ENCODE measurements around the gene KRTAP9-3. TPM values are rescaled to one million over a fixed set of nuclear protein-coding genes. Genes with fewer than 3 reads are reported as not detected.
"Not testable (repeated sequence)": the region's sequence is repeated elsewhere in the genome, so short reads cannot be mapped to it uniquely, and the experiment has no call there.

Gene KRTAP9-3, protein sequence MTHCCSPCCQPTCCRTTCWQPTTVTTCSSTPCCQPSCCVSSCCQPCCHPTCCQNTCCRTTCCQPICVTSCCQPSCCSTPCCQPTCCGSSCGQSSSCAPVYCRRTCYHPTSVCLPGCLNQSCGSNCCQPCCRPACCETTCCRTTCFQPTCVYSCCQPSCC
- total RNA-seq (2014; rRNA removed; shearing (Covaris generic)): not detected in 2 replicates

DNA sequence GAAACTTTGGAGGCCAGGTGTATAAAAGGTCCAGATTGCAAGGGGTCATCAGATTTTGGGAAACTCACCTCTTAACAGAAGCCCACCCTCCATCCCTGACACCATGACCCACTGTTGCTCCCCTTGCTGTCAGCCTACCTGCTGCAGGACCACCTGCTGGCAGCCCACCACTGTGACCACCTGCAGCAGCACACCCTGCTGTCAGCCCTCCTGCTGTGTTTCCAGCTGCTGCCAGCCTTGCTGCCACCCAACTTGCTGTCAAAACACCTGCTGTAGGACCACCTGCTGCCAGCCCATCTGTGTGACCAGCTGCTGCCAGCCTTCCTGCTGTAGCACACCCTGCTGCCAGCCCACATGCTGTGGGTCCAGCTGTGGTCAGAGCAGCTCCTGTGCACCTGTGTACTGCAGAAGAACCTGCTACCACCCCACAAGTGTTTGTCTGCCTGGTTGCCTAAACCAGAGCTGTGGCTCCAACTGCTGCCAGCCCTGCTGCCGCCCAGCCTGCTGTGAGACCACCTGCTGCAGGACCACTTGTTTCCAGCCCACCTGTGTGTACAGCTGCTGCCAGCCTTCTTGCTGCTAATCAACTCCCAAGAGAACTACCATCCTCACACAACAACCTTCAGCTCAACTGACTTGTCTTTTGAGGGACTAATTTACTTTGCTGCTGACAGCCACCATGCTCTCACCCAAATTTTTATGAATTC, at the start of gene KRTAP9-3:
TSS of gene KRTAP9-3 (plus strand) at position 51 of the 707 bp plus-strand sequence. CDS start at position 104, 53 bp downstream.
- H3K27me3 ChIP-seq (ENCODE audit: control insufficient read depth, insufficient read depth, low read length); H3K4me3 ChIP-seq (ENCODE audit: insufficient read depth, low read depth, low read length); H3K36me3 ChIP-seq (replicated peaks; ENCODE audit: control insufficient read depth, insufficient read depth, low read length); DNase-seq: not testable (repeated sequence)

DNA sequence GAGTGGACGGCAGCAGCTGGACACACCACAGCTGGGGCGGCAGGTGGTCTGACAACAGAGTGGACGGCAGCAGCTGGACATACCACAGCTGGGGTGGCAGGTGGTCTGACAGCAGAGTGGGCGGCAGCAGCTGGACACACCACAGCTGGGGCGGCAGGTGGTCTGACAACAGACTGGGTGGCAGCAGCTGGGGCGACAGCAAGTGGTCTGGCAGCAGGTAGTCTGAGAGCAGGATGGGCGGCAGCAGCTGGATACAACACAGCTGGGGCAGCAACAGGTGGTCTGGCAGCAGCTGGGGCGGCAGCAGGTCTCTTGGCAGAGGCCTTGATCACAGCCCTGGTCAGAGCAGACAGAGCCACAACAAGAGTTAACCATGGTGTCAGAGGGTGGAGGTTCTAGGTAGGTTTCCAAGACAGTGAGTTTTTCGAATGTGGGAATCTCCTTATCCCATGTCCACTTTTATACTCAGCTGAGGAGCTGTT, 47.7 kb upstream of the KRTAP9-3 start, which contains the start of gene KRTAP4-1:
TSS of gene KRTAP4-1 (minus strand) at position 432 of the 482 bp plus-strand sequence. CDS start at position 375, 57 bp downstream.
- Histone ChIP-seq H3K36me3 (replicated peaks; ENCODE audit: control insufficient read depth, insufficient read depth, low read length) (no peaks in the 10 kb centered on the region), H3K27me3 (ENCODE audit: control insufficient read depth, insufficient read depth, low read length) (no peaks in the 10 kb centered on the region), H3K4me3 (ENCODE audit: insufficient read depth, low read depth, low read length) (no peak within 1 kb of the TSS)
- DNase-seq: no peak

DNA sequence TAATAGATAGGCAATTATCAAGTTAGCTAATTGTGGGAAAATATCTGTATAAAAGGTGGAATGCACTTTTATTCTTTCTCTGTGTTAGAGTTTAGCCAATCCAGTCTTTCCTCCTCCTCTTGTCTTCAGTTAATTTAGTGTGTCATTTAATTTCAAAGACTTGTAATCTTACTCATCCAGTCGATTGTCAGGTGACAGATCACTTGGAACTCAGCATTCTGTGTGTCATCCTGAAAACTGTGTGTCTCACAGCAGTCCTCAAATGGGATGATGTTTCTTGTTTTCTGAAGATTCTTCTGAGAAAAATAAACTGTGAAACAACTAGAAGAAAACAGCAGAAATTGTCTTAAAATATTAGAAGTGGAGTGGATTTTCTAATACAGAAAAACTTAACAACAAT, 47.2 kb upstream of the KRTAP9-3 start:
- Histone ChIP-seq H3K27me3 (ENCODE audit: control insufficient read depth, insufficient read depth, low read length) (no peaks in the 10 kb centered on the region), H3K36me3 (replicated peaks; ENCODE audit: control insufficient read depth, insufficient read depth, low read length) (no peaks in the 10 kb centered on the region), H3K4me3 (ENCODE audit: insufficient read depth, low read depth, low read length) (no peak overlapping the region)
- DNase-seq: no peak

DNA sequence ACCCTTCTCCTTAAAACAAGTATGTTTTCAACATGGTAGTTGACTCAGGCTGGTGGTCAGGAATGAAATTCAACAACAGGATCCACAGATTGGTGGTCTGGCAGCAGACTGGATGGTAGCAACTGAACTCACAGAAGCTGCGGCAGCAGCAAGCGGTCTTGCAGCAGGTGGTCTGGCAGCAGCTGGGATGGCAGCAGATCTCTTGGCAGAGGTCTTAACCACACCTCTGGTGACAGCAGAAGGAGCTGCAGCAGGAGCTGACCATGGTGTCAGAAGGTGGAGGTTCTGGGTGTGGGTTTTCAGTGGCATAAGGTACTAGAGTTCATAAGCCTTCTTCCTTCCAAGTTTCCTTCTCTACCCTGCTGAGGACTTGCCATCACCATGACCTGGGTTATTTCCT, 45.4 kb upstream of the KRTAP9-3 start:
- H3K27me3 ChIP-seq (ENCODE audit: control insufficient read depth, insufficient read depth, low read length): no peaks in the 10 kb centered on the region
- no peak overlapping the region for H3K4me3 ChIP-seq (ENCODE audit: insufficient read depth, low read depth, low read length)
- H3K36me3 ChIP-seq (replicated peaks; ENCODE audit: control insufficient read depth, insufficient read depth, low read length): no peaks in the 10 kb centered on the region
- no peak for DNase-seq

DNA sequence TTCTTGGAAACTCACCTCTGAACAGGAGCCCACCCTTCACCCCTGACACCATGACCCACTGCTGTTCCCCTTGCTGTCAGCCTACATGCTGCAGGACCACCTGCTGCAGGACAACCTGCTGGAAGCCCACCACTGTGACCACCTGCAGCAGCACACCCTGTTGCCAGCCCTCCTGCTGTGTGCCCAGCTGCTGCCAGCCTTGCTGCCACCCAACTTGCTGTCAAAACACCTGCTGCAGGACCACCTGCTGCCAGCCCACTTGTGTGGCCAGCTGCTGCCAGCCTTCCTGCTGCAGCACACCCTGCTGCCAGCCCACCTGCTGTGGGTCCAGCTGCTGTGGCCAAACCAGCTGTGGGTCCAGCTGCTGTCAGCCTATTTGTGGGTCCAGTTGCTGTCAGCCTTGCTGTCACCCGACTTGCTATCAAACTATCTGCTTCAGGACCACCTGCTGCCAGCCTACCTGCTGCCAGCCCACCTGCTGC, 42.4 kb upstream of the KRTAP9-3 start, which contains the start of gene KRTAP9-1:
TSS of gene KRTAP9-1 (plus strand) at position 51 of the 482 bp plus-strand sequence. CDS start at position 51, 0 bp downstream.
- H3K27me3 ChIP-seq (ENCODE audit: control insufficient read depth, insufficient read depth, low read length); H3K36me3 ChIP-seq (replicated peaks; ENCODE audit: control insufficient read depth, insufficient read depth, low read length); H3K4me3 ChIP-seq (ENCODE audit: insufficient read depth, low read depth, low read length); DNase-seq: not testable (repeated sequence)

DNA sequence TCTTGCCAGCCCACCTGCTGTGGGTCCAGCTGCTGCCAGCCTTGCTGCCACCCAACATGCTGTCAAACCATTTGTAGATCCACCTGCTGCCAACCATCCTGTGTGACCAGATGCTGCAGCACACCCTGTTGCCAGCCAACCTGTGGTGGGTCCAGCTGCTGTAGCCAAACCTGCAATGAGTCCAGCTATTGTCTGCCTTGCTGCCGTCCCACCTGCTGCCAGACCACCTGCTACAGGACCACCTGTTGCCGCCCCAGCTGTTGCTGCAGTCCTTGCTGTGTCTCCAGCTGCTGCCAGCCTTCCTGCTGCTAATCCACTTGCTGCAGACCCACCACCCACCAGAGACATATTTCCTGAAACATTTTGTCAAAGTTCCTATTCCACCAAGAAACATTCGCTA, 41.9 kb upstream of the KRTAP9-3 start:
- Histone ChIP-seq H3K4me3 (ENCODE audit: insufficient read depth, low read depth, low read length) (no peak overlapping the region), H3K27me3 (ENCODE audit: control insufficient read depth, insufficient read depth, low read length) (no peaks in the 10 kb centered on the region), H3K36me3 (replicated peaks; ENCODE audit: control insufficient read depth, insufficient read depth, low read length) (no peaks in the 10 kb centered on the region)
- DNase-seq: no peak

DNA sequence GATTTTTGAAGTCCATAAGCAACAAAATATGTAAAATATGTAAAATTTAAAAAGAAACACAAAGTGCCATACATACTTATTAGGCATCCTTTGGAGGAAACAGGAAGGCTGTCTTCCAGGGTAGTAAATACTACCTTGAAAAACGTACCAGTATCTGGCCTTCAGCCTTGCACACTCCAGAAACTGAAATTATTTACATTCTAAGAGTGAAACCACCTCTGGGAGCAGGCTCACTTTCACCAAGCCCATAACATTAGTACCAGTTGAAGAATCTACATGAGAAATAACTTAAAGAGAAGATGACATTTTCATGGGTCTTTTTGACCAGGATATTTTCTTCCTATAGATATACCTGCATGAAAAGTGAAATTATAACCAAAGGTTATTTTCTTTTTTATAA, 36.2 kb upstream of the KRTAP9-3 start:
- Histone ChIP-seq H3K36me3 (replicated peaks; ENCODE audit: control insufficient read depth, insufficient read depth, low read length) (no peaks in the 10 kb centered on the region), H3K27me3 (ENCODE audit: control insufficient read depth, insufficient read depth, low read length) (no peaks in the 10 kb centered on the region), H3K4me3 (ENCODE audit: insufficient read depth, low read depth, low read length) (no peak overlapping the region)
- DNase-seq: no peak

DNA sequence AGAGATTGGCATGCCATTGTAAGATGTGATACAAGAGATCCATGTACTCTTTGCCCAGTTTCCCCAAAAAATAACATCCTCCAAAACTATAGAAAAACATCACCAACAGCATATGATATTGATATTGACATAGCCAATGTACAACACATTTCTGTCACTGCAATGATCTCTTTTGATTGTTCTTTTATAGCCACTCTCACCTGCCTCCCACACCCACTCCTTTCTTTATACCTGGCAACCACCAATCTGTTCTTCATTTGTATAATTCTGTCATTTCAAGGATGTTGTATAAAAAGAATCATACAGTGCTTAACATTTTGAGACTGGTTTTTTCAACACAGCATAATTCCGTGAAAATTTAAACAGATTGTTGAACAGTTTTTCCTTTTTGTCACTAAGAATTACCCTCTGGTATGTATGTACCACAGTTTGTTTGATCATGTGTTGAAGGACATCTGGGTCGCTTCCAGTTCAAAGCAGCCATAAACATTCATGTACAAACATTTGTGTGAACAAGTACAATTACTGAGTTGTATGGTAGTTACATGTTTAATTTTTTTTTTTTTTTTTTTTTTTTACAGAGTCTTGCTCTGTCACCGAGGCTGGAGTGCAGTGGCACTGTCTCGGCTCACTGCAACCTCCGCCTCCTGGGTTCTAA, 32.7 kb upstream of the KRTAP9-3 start:
- no peaks in the 10 kb centered on the region for H3K36me3 ChIP-seq (replicated peaks; ENCODE audit: control insufficient read depth, insufficient read depth, low read length)
- no peaks in the 10 kb centered on the region for H3K27me3 ChIP-seq (ENCODE audit: control insufficient read depth, insufficient read depth, low read length)
- DNase-seq: no peak
- H3K4me3 ChIP-seq (ENCODE audit: insufficient read depth, low read depth, low read length): no peak overlapping the region

DNA sequence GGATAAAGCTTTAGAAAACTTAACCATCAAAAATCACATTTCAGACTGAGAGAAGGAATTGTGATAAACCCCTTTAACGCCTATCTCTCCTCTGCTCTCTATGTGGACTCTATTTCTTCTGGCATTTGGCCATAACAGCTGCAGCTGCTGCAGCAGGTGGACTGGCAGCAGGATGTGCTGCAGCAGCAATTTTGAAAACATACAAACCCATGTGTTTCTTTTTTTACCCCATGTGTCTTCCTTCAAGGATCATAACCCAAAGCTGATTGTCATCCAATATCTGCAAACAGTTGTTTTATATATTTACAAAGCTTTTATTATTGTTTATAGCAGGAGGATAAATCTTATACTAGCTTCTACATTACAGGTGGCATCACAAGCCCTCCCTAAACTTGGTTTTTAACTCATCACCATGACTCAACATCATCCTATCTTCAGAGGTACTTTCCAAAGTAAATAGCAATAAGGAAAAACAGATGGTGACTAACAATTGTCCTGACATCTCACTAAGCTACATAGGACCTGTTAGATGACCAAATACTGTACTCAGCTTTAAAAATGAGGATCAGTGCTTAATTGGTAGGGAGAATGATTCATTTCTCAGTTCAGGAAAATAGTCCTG, 20.3 kb upstream of the KRTAP9-3 start:
- Histone ChIP-seq H3K36me3 (replicated peaks; ENCODE audit: control insufficient read depth, insufficient read depth, low read length) (no peaks in the 10 kb centered on the region), H3K4me3 (ENCODE audit: insufficient read depth, low read depth, low read length) (no peak overlapping the region), H3K27me3 (ENCODE audit: control insufficient read depth, insufficient read depth, low read length) (no peaks in the 10 kb centered on the region)
- DNase-seq: no peak

DNA sequence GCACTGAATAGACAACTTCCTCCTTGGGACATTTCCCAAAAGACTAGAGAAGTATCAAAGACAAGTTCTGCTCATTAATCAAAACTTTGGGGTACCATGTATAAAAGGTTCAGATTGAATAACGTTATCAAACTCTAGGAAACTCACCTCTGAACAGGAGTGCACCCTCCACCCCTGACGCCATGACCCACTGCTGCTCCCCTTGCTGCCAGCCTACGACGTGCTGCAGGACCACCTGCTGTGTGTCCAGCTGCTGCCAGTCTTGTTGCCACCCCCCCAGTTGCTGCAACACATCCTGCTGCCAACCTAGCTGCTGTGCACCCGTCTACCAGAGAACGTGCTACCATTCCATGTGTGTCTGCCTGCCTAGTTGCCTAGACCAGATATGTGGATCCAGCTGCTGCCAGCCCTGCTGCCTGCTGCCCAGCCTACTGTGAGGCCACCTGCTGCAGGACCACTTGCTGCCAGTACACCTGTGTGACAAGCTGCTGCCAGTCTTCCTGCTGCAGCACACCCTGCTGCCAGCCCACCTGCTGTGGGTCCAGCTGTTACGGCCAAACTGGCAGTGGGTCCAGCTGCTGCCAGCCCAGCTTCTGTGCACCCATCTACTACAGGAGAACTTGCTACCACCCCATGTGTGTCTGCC, 19.6 kb upstream of the KRTAP9-3 start:
- H3K27me3 ChIP-seq (ENCODE audit: control insufficient read depth, insufficient read depth, low read length): no peaks in the 10 kb centered on the region
- H3K4me3 ChIP-seq (ENCODE audit: insufficient read depth, low read depth, low read length): no peak overlapping the region
- no peak for DNase-seq
- no peaks in the 10 kb centered on the region for H3K36me3 ChIP-seq (replicated peaks; ENCODE audit: control insufficient read depth, insufficient read depth, low read length)

DNA sequence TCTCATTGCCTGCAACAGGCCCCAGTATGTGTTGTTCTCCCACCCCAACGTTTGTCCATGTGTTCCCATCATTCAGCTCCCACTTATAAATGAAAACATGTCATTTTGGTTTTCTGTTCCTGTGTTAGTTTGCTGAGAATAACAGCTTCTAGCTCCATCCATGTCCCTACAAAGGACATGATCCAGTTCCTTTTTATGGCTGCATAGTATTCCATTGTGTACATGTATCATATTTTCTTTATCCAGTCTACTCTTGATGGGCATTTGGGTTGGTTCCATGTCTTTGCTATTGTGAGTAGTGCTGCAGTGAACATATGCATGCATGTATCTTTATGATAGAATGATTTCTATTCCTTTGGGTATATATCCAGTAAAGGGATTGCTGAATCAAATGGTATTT, 16.6 kb upstream of the KRTAP9-3 start:
- H3K36me3 ChIP-seq (replicated peaks; ENCODE audit: control insufficient read depth, insufficient read depth, low read length): no peaks in the 10 kb centered on the region
- DNase-seq: no peak
- no peak overlapping the region for H3K4me3 ChIP-seq (ENCODE audit: insufficient read depth, low read depth, low read length)
- H3K27me3 ChIP-seq (ENCODE audit: control insufficient read depth, insufficient read depth, low read length): no peaks in the 10 kb centered on the region

DNA sequence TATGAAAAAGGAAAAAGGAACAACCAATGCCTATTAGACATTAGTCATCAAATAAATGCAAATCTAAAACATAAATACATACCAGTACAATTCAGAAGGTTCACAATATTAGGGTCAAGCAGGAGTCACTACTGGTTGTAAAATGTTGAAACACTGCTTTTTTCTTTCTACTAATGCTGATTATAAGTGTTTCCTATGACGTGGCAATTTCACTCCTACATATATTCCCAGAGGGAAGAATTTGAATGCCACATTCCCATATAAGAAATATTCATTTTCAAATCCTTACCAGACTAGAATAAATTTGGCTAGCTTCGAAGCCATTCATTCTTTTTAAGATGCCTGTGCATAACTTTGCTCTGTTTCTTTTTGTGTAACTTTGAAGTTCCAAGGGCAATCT, 8.4 kb upstream of the KRTAP9-3 start:
- H3K4me3 ChIP-seq (ENCODE audit: insufficient read depth, low read depth, low read length): no peak overlapping the region
- no peaks in the 10 kb centered on the region for H3K36me3 ChIP-seq (replicated peaks; ENCODE audit: control insufficient read depth, insufficient read depth, low read length)
- no peaks in the 10 kb centered on the region for H3K27me3 ChIP-seq (ENCODE audit: control insufficient read depth, insufficient read depth, low read length)
- no peak for DNase-seq

DNA sequence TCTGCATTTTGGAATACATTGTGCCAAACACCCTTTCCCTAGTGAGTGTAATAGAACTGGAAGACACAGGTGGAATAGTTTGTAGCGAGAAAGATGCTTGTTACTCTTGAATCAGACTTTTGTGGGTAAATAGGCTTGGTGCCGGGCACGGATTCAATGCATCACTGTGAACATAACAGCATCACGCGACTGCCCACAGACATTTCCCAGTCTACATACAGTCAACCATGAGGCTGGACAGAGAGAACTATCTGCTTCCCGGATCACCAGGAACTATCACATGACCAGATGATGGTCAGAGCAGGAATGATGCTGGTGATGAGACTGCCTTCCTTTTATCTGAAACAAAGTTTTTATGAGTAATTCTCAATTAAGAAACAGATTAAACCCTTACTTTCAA, 6.2 kb upstream of the KRTAP9-3 start:
- Histone ChIP-seq H3K27me3 (ENCODE audit: control insufficient read depth, insufficient read depth, low read length) (no peaks in the 10 kb centered on the region), H3K36me3 (replicated peaks; ENCODE audit: control insufficient read depth, insufficient read depth, low read length) (no peaks in the 10 kb centered on the region), H3K4me3 (ENCODE audit: insufficient read depth, low read depth, low read length) (no peak overlapping the region)
- DNase-seq: no peak

DNA sequence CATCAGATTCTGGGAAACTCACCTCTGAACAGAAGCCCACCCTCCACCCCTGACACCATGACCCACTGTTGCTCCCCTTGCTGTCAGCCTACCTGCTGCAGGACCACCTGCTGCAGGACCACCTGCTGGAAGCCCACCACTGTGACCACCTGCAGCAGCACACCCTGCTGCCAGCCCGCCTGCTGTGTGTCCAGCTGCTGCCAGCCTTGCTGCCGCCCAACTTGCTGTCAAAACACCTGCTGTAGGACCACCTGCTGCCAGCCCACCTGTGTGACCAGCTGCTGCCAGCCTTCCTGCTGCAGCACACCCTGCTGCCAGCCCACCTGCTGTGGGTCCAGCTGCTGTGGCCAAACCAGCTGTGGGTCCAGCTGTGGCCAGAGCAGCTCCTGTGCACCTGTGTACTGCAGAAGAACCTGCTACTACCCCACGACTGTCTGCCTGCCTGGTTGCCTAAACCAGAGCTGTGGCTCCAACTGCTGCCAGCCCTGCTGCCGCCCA, 5.6 kb upstream of the KRTAP9-3 start, which contains the start of gene KRTAP9-2:
TSS of gene KRTAP9-2 (plus strand) at position 51 of the 498 bp plus-strand sequence. CDS start at position 58, 7 bp downstream.
- not testable (repeated sequence) for H3K4me3 ChIP-seq (ENCODE audit: insufficient read depth, low read depth, low read length); H3K36me3 ChIP-seq (replicated peaks; ENCODE audit: control insufficient read depth, insufficient read depth, low read length); DNase-seq; H3K27me3 ChIP-seq (ENCODE audit: control insufficient read depth, insufficient read depth, low read length)
